ENCODE data around the gene TSPAN32.

- no peak for TF ChIP-seq RFX5 (IDR thresholded peaks at IDR 0.05)
- TF ChIP-seq CTCF (IDR thresholded peaks at IDR 0.05) = no peak
- TF ChIP-seq POLR2A (IDR thresholded peaks at IDR 0.05; ENCODE audit: low read length) = no peak
Observed at GRCh38 chr11:2263724-2264360, 38.0 kb upstream of the TSPAN32 start.

All from A549 (cell line).